Activated T-cell treated with anti-CD3 and anti-CD28 coated beads for 24 hours (primary cell): ENCODE data around the gene FARSB.

ENCODE experiments used
- DNase-seq: peaks from one replicate; pipeline ENCODE4 v3.0.0-alpha.2; 2020; ENCODE audit warnings: low read depth

Gene FARSB

GRCh38 chr2:222663479-222663878, 7.6 kb upstream of the FARSB start:
- DNase-seq: no peak

GRCh38 chr2:222656526-222657446, 894 bp upstream of the FARSB start:
- no peak for DNase-seq

GRCh38 chr2:222653280-222653679, 2.6 kb downstream of the FARSB start:
- DNase-seq: no peak

GRCh38 chr2:222652491-222653255, 3.2 kb downstream of the FARSB start:
- no peak for DNase-seq

DNA sequence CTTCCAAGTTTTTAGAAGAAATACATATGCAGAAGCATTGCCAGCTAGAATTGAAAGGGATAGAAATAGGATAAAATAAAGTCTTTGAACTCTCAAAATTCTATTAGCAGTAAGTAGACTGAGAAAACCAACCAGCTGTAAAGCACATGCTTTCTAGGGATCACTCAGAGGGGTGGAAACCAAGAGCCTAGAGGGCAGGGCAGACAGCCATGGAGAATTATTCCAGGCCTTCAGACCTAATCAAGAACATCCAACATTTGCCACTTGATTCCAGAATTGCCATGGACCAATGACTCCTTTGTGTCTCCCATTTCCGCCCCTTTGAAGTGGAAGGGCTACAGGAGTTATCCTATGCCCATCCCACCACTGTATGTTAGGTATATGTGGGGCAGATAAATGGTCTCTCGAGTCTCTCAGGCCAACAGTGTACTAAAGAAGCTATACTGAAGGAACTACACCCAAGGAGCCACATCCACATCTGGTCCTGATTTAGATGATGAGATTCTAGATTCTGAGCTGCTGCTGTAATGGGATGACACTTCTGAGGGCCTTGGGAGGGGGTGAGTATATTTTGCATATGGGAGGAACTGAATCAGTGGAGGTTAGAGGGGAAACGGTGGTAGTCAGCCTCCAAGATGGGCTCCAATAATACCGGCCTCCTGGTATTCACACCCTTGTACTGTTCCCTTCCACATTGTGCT, 4.0 kb downstream of the FARSB start:
- DNase-seq: no peak

DNA sequence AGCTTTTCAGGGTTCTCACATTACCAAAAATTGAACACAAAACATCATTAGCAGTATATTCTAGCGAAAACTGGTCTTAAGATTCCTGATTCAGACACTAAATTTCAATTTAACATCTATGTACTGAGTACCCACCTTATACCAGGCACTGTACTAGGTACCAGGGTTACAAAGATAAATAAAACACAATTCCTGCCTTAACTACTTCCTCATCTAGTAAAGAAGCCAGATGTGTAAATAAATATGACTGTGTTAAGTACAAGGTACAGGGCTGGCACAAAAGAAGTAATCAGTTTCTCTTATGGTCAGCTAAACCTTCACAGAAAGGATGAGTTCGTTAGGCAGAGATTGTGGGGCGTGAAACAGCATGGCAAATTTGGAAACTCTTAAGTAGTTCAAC, 6.1 kb downstream of the FARSB start:
- no peak for DNase-seq

- no peak for DNase-seq
Measured at GRCh38 chr2:222646008-222646407, 9.9 kb downstream of the FARSB start.

GRCh38 chr2:222643134-222643533, 12.8 kb downstream of the FARSB start:
- DNase-seq: no peak

DNA sequence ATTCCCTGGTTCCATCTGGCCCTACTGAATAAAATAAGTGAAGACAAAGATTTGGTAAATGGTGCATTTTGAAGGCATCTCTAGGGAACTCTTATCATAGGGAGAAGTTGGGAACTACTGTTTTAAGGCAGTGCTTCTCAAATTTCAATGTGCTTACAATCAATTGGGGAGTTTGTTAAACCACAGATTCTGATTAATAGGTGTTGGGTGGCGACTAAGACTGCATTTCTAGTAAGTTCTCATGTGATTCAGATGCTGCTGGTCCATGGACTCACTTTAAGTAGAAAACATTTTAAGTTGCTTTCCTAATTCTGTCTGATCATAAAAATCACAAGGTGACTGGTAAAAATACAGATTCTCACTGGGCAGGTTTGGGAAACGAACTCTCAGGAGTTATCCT, 14.6 kb downstream of the FARSB start:
- DNase-seq: no peak

- DNase-seq: no peak
Measured at GRCh38 chr2:222637067-222637466, 18.8 kb downstream of the FARSB start.

- DNase-seq: no peak
Measured at GRCh38 chr2:222635295-222635694, 20.6 kb downstream of the FARSB start.

DNA sequence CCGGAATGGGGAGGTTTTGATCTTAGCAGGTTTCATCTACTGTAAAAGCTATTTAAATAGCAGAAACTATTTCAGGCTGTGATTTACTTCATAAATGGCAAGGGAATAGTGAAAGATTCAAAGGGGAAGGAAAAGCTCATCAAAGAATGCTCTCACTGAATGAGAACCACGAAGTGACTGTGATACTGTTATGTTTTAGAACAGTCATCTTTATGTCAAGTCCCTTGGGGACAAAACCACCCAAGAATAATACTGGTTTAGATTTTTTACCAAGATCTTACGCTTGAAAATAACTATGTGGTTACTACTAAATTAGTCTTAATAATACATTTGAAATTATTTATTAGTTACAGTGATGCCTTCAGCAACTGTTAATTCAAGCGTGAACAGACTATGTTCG, 28.1 kb downstream of the FARSB start:
- DNase-seq: no peak

GRCh38 chr2:222623756-222624309, 32.1 kb downstream of the FARSB start:
- no peak for DNase-seq

DNA sequence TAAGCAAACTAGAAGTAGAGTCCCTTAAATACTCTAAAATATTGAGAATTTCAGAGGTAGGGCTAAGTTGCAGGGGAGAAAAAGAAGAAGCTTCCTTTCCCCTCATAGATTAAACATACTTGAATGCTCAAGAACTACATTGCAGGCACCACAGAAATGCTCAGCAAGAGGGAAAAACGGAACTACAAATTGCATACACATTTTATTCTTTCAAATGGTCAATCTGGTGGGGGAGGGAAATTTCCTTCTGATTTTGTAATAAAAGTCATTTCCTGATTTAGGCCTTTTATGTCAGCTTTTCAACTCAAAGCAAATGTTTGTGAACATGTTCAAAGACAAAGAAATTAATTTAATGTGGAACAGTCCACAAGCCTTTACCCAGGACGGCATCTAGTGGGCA, 33.0 kb downstream of the FARSB start:
- no peak for DNase-seq

- no peak for DNase-seq
Measured at GRCh38 chr2:222621893-222622292, 34.0 kb downstream of the FARSB start.

GRCh38 chr2:222615320-222615719, 40.6 kb downstream of the FARSB start:
- DNase-seq: no peak

- DNase-seq: no peak
Measured at GRCh38 chr2:222613715-222614331, 42.1 kb downstream of the FARSB start.

DNA sequence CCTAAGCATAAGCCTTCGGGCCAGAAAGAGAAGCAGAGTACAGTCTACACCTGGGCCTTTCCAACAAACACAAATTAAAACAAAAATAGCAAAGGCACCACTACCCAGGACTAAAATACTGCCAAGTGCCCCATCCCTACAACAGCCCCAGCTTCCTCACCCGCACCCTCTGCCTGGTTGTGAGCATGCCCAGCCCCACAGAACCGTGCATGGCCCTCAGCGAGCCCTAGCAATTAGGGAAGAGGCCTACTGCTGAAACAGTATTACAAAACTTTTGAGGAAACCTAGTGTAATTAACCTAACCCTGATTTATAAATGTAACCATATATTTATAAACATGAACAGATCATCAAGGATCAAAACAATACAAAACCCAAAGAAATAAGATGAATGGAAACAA, 44.2 kb downstream of the FARSB start:
- DNase-seq: no peak

DNA sequence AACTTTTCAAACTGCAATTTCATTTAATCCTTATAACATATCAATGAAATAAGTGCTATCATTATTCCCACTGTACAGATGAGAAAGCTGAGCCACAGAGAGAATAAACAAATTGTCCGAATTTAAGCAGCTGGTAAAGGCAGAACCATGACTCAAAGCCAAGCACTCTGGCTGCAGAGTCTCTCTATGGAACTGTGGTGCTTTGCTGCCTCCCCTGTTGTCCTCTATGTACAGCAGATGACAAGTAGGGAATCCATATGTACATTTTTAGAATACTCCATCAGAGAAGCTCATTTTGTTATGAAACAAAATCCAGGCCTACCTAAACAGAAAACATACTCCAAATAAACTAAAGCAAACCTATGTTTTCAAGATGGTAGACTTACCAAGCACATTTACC, 45.1 kb downstream of the FARSB start:
- no peak for DNase-seq

GRCh38 chr2:222609381-222609780, 46.5 kb downstream of the FARSB start:
- no peak for DNase-seq

GRCh38 chr2:222608081-222608480, 47.8 kb downstream of the FARSB start:
- no peak for DNase-seq

GRCh38 chr2:222606306-222606705, 49.6 kb downstream of the FARSB start:
- DNase-seq: no peak
